GM21619 (cell line): ENCODE data around the gene SPACA1.
"Not testable (repeated sequence)": the region's sequence is repeated elsewhere in the genome, so short reads cannot be mapped to it uniquely, and the experiment has no call there.

Source experiments
- ATAC-seq: cut with Tn5 transposase; IDR thresholded peaks from one replicate; pipeline ENCODE4 v1.9.1; 2021; ENCODE audit not compliant: unreplicated experiment

The SPACA1 gene, protein sequence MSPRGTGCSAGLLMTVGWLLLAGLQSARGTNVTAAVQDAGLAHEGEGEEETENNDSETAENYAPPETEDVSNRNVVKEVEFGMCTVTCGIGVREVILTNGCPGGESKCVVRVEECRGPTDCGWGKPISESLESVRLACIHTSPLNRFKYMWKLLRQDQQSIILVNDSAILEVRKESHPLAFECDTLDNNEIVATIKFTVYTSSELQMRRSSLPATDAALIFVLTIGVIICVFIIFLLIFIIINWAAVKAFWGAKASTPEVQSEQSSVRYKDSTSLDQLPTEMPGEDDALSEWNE

DNA sequence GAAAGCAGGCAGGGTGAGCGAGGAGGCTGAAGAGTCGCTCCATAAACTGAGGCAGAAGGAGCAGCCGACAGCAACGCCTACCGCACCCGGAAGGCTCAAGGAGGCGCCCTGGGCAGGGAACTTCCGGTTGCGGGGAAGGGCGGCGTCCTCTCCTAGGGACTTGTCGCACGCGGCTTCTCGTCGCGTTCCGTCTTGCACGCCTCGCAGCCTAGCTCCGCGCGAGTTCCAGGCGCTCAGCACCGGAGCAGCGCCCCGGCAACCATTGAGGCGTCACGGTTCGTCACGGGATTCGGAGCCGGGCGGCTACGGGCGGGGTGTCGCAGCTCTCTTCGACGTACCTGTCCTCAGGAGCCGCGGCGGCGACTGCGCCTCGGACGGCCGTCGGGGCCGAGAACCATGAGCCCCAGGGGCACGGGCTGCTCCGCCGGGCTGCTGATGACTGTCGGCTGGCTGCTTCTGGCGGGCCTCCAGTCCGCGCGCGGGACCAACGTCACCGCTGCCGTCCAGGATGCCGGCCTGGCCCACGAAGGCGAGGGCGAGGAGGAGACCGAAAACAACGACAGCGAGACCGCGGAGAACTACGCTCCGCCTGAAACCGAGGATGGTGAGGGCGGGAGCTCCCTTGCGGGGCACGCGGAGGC lies at the start of gene SPACA1:
Gene SPACA1 (plus strand): TSS at position 332 of the 641 bp plus-strand sequence. CDS start 65 bp downstream, at position 397.
- ATAC-seq = no peak

DNA sequence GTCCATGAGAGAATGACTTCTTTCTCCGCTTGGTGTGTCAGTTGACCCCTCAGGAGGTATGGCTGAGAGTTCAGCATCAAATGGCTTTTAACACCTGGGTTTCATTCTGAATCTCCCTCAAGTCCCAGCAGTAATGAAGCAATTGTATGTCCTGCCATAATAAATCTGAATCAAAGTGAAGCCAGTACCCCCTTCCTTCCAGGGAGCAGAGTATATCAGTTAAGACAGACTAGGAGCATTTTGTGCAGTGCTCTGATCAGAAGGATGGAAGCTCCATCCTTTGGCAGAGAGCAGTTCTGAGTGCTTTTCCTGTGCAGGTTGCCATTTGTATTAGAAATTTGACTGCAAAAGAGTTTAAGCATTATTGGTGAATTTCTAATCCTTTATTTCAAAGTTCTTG lies 46.9 kb upstream of the SPACA1 start:
- no peak for ATAC-seq

DNA sequence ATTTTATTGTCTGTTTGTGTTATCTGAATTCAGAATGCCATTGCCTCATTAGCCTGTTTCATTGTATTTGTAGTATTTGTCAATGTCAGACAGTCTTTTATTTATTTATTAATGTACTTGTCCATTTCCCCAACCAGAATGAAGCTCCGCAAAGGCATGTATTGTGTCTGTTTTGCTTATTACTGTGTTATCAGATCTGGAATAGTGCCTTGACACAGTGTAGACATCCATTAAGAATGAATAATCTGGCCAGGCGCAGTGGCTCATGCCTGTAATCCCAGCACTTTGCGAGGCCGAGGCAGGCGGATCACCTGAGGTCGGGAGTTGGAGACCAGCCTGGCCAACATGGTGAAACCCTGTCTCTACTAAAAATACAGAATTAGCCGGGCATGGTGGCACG lies 46.4 kb upstream of the SPACA1 start:
- not testable (repeated sequence) for ATAC-seq

DNA sequence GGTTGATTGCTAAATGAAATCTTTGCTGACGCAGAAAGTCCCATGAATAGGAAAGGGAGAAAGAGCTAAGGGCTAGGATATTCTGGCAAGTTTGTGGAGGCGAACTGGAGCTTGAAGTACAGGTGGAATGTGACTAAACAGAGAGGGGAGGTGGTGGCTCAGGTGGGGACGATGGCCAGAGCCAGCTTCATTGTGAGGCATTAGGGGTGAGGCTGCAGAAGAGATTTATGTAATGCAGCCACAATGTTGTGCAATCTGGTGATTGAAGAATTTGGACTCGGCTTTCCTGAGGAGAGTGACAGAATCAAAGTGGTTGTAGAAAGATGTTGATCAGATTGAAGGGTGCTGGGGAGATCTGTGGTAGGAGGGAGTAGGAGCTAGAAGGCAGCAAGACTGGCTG lies 42.9 kb upstream of the SPACA1 start:
- ATAC-seq = no peak

DNA sequence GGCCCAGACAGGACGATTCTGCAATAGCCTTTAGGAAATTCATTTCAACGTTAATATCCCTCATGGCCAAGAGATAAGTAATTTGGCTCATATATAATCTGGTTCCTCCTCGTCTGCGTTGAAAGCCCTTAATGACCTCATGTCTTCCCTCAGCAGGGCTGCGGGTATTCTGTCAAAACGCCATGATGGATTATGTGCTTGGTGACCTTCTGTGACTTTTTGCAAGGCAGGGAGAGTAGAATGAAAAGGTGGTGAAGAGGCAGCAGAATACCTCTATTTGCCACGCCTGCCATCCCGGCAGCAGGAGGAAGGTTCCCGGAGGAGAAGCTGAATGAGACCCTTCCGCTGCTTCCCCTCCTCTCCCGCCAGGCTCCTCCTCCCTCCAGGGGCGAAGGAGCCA lies 41.1 kb upstream of the SPACA1 start:
- no peak for ATAC-seq

DNA sequence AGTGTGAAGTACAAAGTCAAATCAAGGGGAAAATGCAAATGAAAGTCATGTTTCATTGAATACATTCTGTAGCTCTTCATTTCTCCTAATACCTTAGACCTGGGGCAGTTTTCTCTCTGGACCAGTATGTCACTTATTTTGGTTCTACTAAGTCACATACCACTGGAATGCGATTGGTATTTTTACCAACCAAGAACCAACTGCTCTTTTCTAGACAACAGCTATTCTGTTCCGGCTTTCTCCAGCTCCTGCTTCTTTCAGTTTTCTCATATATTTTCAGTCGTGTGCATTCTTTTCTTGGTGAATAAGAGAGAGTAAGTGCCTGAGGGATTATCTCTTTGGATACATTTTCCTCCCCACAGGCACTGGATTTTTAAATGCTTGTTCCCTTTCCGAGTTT lies 39.2 kb upstream of the SPACA1 start:
- no peak for ATAC-seq

DNA sequence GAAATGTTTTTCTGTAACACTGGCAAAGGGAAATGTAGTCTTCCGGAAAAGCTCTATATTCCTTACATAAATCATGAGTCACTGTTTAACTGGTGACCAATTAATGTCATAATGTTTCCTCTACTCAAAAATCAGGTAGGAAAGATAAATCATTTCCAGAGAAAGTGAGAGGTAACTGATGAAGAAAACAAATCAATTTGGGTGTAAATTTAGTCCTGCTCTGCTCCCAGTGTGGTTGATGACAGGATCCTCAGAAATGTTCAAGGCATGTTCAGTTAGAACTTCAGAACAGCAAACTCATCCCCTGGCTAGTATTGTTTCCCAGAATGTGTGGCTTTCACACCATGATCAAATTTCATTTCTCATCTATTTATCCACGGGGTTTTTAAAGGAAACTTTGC lies 38.8 kb upstream of the SPACA1 start:
- ATAC-seq = no peak

DNA sequence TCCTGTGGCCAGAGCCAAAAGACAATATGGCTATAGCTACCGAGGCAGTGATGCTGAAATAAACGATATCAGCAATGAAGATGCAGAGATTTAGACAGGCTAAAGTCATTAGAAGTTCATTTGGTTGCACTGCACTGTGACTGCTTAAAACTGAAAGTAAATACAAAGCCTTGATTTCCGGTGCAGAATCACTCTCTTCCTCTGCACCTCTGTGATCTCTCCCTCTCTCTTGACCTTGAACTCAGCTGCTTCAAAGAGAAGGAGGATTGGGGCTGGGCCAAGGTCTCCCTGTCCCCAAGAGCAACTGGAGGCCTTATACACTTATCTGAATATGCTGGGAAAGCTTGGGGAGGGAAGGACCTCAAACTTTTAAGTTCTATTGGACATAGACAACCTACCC lies 34.6 kb upstream of the SPACA1 start:
- no peak for ATAC-seq

DNA sequence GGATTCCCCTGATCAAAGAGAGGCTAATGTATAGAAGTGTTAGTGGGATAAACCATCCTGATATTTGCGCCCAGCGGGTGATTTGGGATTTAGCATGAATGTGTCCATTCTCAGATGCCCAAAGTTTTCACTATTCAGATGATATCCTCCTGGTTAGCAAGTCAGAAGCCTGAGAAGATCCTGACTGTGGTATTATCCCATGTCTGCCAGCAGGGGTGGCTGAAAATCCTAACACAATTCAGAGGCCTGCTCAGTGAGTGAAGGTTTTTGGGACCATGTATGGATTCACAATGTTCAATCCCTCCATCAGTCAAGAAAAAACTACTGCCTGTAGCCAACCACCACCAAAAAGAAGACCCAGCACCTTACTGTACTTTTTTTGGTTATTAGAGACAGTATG lies 34.1 kb upstream of the SPACA1 start:
- ATAC-seq = no peak

DNA sequence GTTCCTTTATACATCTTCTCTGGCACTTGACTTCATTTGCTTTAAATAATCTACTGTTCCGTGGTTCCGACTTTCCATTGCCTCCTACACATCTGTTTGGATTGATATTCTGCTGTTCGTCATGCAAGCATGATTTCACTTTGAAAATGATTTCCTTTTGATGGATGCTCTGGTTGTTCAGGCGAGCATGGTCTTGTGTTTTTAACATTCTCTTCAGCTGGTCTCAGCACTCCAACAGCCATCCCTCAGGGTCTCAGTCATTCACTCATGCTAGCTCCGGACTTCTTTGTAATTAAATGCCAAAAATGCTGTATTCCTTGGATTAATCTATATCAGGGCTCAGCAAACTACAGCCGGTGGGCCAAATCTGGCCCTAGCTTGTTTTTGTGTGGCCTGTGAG lies 27.2 kb upstream of the SPACA1 start:
- ATAC-seq = no peak

DNA sequence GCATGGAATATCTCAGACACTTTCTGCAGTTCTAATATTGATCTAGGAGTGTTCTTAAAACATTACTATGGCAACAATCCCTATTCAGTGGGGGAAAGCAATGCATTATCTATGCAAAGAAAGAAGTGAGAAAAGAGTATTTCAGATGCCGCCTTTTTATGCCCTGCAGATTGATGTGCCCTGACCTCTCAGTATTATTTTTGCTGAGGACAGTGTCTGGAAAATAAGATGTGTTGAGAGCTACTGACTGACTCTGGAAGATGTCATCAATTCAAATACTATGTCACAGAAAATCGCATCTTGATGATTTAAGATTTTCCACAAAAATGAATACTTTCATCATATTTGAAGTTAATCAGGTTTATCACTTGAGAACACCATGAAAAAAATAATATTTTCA lies 22.9 kb upstream of the SPACA1 start:
- no peak for ATAC-seq

DNA sequence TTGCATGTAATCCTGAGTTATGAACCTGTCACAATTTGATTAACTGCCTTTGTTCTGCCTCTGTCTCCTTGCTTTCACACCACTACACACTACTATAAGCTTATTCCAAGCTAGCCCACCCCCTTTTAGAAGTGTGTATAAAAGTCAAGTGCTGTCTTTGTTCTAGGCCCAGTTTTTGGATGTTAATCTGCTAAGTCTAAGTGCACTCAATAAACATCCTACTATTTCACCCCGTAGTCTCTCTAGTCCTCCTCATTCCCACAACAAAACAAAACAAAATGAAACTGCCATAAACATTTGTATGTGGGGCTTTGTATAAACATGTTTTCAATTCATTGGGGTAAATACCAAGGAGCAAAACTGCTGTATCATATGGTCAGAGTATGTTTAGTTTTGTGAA lies 16.1 kb upstream of the SPACA1 start:
- ATAC-seq = no peak

DNA sequence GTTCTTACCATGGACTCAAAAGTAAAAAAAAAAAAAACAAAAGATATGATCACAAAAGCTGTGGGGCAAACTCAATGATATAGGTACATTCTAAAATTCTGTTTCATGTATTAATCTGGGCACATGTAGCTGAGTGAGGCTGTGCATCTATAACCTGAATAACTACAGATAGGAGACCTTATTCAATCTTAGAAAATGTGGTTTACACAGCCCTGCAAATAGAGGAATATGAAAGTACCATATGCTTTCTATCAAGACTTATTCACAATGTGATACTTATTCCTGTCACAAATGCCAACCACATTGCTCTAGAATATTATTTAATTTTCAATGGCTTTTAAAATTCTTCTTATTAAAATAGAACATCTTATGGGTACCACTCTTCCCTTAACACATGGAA lies 3.1 kb upstream of the SPACA1 start:
- ATAC-seq = no peak

DNA sequence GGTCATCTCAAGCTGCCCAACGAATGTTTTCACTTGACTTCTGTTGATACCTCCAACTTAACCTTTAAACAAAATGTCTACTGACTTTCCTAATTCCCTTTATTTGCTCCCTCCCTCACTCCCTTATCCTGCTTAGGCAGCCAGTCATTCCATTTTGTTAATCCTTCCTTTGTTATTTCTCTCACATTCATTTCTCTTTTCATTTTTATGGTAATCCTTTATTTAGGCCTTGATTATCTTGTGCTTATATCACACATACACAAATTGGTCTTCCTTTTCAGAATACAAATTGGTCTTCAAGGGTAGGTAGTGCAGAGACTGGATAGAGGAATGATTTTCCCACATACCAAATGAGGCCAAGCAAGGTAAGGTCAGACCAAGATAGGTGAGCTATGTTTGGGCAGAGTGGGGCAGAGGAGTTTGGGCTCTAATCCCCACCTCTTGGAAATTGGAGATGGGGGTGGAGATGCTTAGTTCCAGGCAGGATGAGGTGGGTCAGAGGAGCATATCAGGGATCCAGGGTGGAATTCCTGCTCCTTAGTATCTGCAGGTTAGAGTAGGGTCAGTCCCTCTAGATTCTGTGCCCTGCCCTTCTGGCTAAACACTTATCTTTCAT lies 2.0 kb upstream of the SPACA1 start:
- no peak for ATAC-seq

DNA sequence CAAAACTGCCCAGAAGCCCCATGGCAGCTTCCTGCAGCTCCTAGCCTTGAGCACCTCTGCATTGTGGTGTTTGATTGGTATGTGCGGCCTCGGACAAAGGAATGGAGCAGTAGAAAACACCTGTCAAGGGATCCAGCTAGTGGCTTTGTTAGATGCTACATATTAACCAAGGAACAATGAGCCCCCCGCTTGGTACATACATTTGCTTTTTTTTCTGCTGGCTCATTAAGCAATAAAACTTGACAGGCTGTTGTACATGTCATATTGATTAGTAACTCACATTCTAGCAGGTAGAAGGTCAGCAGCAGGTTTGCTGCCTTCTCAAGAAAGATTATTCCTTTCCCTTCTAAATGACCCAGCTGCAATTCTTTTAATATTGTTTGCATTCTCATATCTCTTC lies 937 bp downstream of the SPACA1 start:
- ATAC-seq = no peak

DNA sequence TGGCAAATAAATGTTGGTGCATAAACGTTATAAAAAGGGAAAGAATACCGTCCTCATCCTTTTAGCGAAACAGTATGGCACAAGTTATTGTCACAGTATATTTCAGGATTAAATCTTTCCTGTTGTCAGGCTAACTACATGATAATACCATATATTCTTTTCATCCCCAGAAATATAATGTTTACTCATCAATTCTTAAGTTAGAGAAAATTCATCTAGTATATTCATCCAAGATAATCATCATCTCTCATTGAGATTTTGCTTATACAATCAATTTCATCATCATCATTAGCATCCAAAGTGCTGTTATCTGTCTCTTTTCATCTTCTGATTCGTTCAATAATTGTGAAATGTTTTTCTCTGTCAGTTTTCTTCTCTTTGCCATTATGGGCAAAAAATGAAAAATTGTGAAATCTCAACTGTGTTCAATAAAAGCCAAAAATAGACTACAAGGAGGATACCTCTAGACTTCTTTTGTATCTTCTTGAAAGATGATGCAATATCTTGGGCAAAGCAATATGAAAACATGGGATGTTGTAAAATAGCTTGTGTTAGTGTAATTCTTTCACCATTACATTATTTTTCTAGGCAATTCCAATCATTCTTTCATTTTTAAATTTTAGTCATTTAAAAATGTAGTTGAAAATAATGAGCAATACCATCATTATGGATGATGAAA lies 2.6 kb downstream of the SPACA1 start:
- ATAC-seq = no peak

DNA sequence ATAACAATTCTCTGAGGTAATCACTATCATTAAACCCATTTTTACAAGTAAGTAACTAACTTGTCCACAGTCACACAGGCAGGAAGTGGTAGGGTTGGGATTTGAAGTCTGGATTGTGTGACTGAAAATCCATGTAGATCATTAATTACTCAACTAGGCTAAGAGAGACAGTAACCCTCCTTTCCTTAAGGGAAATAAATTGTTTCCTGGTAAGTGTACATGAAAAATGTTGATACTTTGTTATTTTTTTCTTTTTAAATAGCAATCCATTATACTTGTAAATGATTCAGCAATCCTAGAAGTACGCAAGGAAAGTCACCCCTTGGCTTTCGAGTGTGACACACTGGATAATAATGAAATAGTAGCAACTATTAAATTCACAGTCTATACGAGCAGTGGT lies 11.6 kb downstream of the SPACA1 start:
- no peak for ATAC-seq

DNA sequence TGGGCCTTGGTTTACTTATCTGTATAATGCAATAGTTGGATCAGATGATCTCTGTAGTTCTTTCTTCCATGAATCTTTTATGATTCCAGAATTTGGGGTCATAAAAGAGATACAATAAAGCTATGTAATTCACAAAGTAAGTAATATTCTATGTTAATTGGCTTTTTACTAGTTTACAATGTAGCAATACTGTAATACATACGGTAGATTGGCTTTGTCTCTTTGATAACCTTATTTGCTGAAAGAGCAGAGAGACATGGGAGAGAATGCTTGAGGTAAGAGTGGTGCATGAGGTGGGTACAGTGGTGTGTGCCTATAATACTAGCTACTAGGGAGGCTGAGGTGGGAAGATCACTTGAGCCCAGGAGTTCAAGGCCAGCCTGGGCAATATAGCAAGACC lies 14.7 kb downstream of the SPACA1 start:
- ATAC-seq = no peak

DNA sequence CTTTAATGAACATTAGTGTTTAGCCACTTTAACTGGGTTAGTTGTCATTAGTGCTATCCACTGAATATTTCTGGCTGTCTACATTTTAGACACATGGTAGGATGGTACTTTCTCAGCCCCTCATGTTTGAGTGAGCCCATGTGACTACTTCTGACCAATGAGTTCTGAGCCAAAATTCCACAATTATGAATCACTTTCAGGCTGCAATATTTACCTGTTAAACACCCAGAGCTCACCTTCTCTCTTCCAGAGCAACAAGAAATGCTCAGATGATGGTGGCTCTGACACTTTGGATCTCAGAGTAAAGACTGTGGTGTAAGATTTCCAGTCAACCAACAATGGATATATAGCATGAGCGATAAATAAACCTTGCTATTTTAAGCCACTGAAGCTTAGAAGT lies 24.8 kb downstream of the SPACA1 start:
- no peak for ATAC-seq

DNA sequence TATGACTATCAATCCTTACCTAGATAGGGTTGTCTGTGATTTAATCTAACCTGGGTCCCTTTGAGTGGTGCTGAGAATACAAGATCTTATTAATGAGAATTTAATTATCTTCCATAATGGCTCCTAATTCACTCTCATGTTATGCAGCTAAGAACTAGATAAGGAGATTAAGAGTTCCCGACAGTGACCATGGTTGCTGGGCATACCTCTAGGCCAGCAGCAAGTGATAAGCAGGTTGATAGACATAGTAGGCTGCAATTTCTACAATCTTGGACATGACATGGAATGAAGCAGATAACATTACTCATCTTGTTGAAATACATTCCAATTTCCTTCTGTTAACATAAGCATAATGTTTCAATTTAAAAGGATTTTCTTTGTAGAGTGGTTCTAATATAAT lies 27.1 kb downstream of the SPACA1 start:
- no peak for ATAC-seq

DNA sequence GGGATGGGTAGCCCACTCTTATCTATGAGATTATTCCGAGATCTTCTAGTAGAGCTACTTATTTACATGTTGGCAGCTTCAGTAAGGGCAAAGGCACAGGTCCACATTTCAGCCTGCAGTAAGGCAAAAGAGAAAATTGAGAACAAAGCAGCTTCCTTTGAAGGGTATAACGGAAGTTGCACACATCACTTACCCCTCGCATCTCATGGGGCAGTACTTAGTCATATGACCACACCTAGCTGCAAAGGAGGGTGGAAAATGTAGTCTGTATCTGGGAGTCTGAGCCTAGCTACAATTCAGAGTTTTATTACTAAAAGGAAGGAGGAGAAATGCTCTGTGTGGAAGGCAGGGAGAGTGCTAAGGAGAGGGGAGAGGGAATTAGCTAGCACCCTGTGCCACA lies 29.7 kb downstream of the SPACA1 start:
- ATAC-seq = no peak

DNA sequence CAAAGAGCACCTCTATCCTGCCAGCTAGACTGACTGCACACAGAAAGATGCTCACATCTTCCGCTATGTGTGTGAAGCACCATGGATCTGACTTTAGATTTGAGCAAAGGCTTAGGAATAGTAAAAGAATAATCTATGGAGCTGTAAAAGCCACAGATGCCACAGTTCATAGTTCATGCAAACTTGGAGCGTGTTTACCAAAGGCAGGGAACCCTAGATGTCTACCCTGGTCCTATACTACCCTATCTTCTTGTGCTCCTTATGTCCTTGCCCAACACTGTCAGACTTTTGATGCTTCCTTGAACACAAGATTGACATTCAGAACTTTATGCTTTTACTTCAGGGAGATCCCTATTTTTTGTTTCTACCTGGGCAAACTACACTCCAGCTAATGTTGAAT lies 39.2 kb downstream of the SPACA1 start:
- no peak for ATAC-seq
